ENCODE results near the gene LMTK2.

Gene LMTK2

DNA sequence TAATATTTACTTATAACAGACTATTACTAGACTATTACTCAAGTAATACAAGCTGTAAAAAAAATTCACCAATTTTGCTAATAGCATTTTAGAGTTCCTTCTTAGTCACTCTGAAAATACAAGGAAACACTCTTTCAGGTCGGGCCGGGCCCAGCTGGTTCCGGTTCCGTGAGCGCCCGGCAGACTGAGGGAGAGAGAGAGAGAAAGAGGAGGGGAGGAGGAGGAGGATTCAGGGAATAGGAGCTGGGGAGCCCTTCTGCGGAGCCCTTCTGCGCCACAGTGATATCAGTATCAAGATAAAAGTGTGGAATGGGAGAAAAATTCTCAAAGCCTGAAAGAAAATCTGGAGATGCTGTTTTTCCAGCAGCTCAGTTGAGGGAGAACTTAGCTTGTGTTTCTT lies 74.1 kb downstream of the LMTK2 start:
- TF ChIP-seq, protein P1, sequence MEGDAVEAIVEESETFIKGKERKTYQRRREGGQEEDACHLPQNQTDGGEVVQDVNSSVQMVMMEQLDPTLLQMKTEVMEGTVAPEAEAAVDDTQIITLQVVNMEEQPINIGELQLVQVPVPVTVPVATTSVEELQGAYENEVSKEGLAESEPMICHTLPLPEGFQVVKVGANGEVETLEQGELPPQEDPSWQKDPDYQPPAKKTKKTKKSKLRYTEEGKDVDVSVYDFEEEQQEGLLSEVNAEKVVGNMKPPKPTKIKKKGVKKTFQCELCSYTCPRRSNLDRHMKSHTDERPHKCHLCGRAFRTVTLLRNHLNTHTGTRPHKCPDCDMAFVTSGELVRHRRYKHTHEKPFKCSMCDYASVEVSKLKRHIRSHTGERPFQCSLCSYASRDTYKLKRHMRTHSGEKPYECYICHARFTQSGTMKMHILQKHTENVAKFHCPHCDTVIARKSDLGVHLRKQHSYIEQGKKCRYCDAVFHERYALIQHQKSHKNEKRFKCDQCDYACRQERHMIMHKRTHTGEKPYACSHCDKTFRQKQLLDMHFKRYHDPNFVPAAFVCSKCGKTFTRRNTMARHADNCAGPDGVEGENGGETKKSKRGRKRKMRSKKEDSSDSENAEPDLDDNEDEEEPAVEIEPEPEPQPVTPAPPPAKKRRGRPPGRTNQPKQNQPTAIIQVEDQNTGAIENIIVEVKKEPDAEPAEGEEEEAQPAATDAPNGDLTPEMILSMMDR (IDR thresholded peaks at IDR 0.05; ENCODE audit: insufficient read depth, low read length, poor library complexity, severe bottlenecking), result no peak
- TF ChIP-seq EZH2phosphoT487 (conservative IDR thresholded peaks at IDR 0.05; ENCODE audit: low read length), result no peak
- H3K4me2 ChIP-seq (ENCODE audit: low read depth, low read length, poor library complexity, severe bottlenecking), result no peak overlapping the region
- no peaks in the 10 kb centered on the region for H3K79me2 ChIP-seq (ENCODE audit: insufficient read depth, low read length)
- no peak overlapping the region for H2AFZ ChIP-seq (ENCODE audit: low read depth, low read length, severe bottlenecking)
- peaks cover 5% of the 10 kb centered on the region; the same call in 1 of the 2 replicates for H3K36me3 ChIP-seq (ENCODE audit: low read length)
- no peak overlapping the region for H3K9ac ChIP-seq (ENCODE audit: low read length)
- no peaks in the 10 kb centered on the region; the same call in 1 of the 2 replicates for H4K20me1 ChIP-seq (ENCODE audit: low read depth, low read length)
- H3K4me3 ChIP-seq (ENCODE audit: insufficient read depth, low read length, poor library complexity, severe bottlenecking), result no peak overlapping the region
- H3K27me3 ChIP-seq (ENCODE audit: low read length), result no peaks in the 10 kb centered on the region
- H3K27ac ChIP-seq (ENCODE audit: low read depth, low read length), result no peak overlapping the region
- H3K9me2 ChIP-seq (replicated peaks; ENCODE audit: insufficient read depth, low read length), result no peaks in the 10 kb centered on the region
- no peaks in the 10 kb centered on the region for H3F3A ChIP-seq (ENCODE audit: insufficient read depth)
- H3K9me3 ChIP-seq (ENCODE audit: insufficient read depth, low read length), result no peaks in the 10 kb centered on the region

- H3K27ac ChIP-seq (ENCODE audit: low read depth, low read length), result no peak overlapping the region
- H3K4me3 ChIP-seq (ENCODE audit: insufficient read depth, low read length, poor library complexity, severe bottlenecking), result no peak overlapping the region
- 0 out of 2 replicates have a peak, but pooled peaks cover 3% of the 10 kb centered on the region for H3K9me3 ChIP-seq (ENCODE audit: insufficient read depth, low read length)
- H3K9me2 ChIP-seq (replicated peaks; ENCODE audit: insufficient read depth, low read length), result no peaks in the 10 kb centered on the region
- no peaks in the 10 kb centered on the region for H3F3A ChIP-seq (ENCODE audit: insufficient read depth)
- no peak overlapping the region for H3K4me2 ChIP-seq (ENCODE audit: low read depth, low read length, poor library complexity, severe bottlenecking)
- H3K36me3 ChIP-seq (ENCODE audit: low read length), result no peaks in the 10 kb centered on the region
- no peak for TF ChIP-seq EZH2phosphoT487 (conservative IDR thresholded peaks at IDR 0.05; ENCODE audit: low read length)
- TF ChIP-seq, protein P1 (IDR thresholded peaks at IDR 0.05; ENCODE audit: insufficient read depth, low read length, poor library complexity, severe bottlenecking), result no peak
- H2AFZ ChIP-seq (ENCODE audit: low read depth, low read length, severe bottlenecking), result no peak overlapping the region
- H3K27me3 ChIP-seq (ENCODE audit: low read length), result no peaks in the 10 kb centered on the region
- H3K9ac ChIP-seq (ENCODE audit: low read length), result no peak overlapping the region
- H3K79me2 ChIP-seq (ENCODE audit: insufficient read depth, low read length), result no peaks in the 10 kb centered on the region
- no peaks in the 10 kb centered on the region for H4K20me1 ChIP-seq (ENCODE audit: low read depth, low read length)
These were observed 78.4 kb downstream of the LMTK2 start for GRCh38 chr7:98185101-98185500.

DNA sequence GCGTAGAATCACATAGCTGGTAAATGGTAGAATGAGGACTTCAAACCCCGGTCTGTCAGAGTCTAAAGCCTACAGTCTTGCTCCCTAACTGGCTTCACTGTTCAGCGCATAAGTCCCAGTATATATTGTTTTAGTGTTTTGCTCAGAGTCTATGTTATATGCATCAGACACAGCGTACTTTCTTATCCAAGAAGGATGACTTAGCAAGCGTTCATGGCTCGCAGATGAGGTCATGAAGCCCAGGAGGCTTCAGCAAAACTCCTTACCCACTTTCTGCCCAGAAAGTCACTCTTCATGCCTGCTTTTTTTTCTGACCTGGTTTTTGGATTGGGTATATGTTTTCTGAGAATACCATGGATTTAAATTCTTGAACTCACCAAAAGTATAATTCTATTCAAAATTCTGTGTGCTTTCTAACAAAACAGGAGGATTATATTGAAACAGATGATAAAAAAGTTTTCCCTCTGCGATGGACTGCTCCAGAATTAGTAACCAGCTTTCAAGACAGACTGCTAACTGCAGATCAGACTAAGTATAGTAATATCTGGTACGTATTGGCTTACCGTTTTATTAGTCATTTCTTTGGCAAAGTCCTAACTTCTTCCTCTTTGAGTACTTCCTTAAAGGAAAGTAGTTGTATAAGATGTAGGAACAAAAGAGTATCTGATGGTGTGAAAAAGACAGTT lies 79.9 kb downstream of the LMTK2 start:
- no peaks in the 10 kb centered on the region for H3K27me3 ChIP-seq (ENCODE audit: low read length)
- no peaks in the 10 kb centered on the region for H3F3A ChIP-seq (ENCODE audit: insufficient read depth)
- H3K9ac ChIP-seq (ENCODE audit: low read length), result no peak overlapping the region
- TF ChIP-seq EZH2phosphoT487 (conservative IDR thresholded peaks at IDR 0.05; ENCODE audit: low read length), result no peak
- TF ChIP-seq, protein P1 (IDR thresholded peaks at IDR 0.05; ENCODE audit: insufficient read depth, low read length, poor library complexity, severe bottlenecking), result no peak
- H3K9me2 ChIP-seq (replicated peaks; ENCODE audit: insufficient read depth, low read length), result no peaks in the 10 kb centered on the region
- H3K9me3 ChIP-seq (ENCODE audit: insufficient read depth, low read length), result 0 out of 2 replicates have a peak, but pooled peaks cover 3% of the 10 kb centered on the region
- no peaks in the 10 kb centered on the region for H3K79me2 ChIP-seq (ENCODE audit: insufficient read depth, low read length)
- H2AFZ ChIP-seq (ENCODE audit: low read depth, low read length, severe bottlenecking), result no peak overlapping the region
- no peaks in the 10 kb centered on the region for H4K20me1 ChIP-seq (ENCODE audit: low read depth, low read length)
- H3K4me3 ChIP-seq (ENCODE audit: insufficient read depth, low read length, poor library complexity, severe bottlenecking), result no peak overlapping the region
- no peaks in the 10 kb centered on the region for H3K36me3 ChIP-seq (ENCODE audit: low read length)
- H3K27ac ChIP-seq (ENCODE audit: low read depth, low read length), result no peak overlapping the region
- no peak overlapping the region for H3K4me2 ChIP-seq (ENCODE audit: low read depth, low read length, poor library complexity, severe bottlenecking)

Data from SU-DHL-6 (cell line).